Stromal cell of bone marrow (primary cell): ENCODE results near the gene LDB3.

ENCODE experiments used
- DNase-seq: peaks from one replicate; pipeline ENCODE4 v3.0.0-alpha.2; 2012; ENCODE audit warnings: low read depth

LDB3 gene

GRCh38 chr10:86664341-86665217, 3.7 kb upstream of the LDB3 start:
- DNase-seq: no peak

- DNase-seq: no peak
Measured at GRCh38 chr10:86665218-86665607, 3.1 kb upstream of the LDB3 start.

GRCh38 chr10:86665868-86666267, 2.4 kb upstream of the LDB3 start:
- no peak for DNase-seq

GRCh38 chr10:86666538-86666937, 1.8 kb upstream of the LDB3 start:
- no peak for DNase-seq

GRCh38 chr10:86667421-86668181, 710 bp upstream of the LDB3 start:
- DNase-seq: no peak

GRCh38 chr10:86670290-86670811, 2.0 kb downstream of the LDB3 start:
- no peak for DNase-seq

GRCh38 chr10:86670876-86671275, 2.6 kb downstream of the LDB3 start:
- no peak for DNase-seq

- DNase-seq: no peak
Measured at GRCh38 chr10:86671419-86671818, 3.1 kb downstream of the LDB3 start.

GRCh38 chr10:86671985-86672710, 3.8 kb downstream of the LDB3 start:
- DNase-seq: no peak

GRCh38 chr10:86673216-86673826, 5.0 kb downstream of the LDB3 start:
- DNase-seq: no peak

- DNase-seq: no peak
Measured at GRCh38 chr10:86673827-86674581, 5.7 kb downstream of the LDB3 start.

- DNase-seq: no peak
Measured at GRCh38 chr10:86674912-86675311, 6.6 kb downstream of the LDB3 start.

GRCh38 chr10:86677374-86677773, 9.1 kb downstream of the LDB3 start:
- no peak for DNase-seq

GRCh38 chr10:86678999-86679792, 10.9 kb downstream of the LDB3 start:
- no peak for DNase-seq

- DNase-seq: no peak
Measured at GRCh38 chr10:86681047-86681446, 12.7 kb downstream of the LDB3 start.

GRCh38 chr10:86681722-86682386, 13.5 kb downstream of the LDB3 start:
- DNase-seq: no peak

- DNase-seq: no peak
Measured at GRCh38 chr10:86682675-86683074, 14.4 kb downstream of the LDB3 start.

GRCh38 chr10:86684331-86685097, 16.2 kb downstream of the LDB3 start:
- no peak for DNase-seq

- DNase-seq: no peak
Measured at GRCh38 chr10:86685416-86685815, 17.1 kb downstream of the LDB3 start.
